IMR-90 (cell line): ENCODE data around the gene PTCD1. TPM values are rescaled to one million over a fixed set of nuclear protein-coding genes. Genes with fewer than 3 reads are reported as not detected.

Experiments
- ATAC-seq: fragments of 200-7000 bp; cut with Tn5 transposase; 2 replicates; pipeline ENCODE4 v1.9.1; 2020; ENCODE audit warnings: low read depth, mild to moderate bottlenecking, moderate library complexity
- BruUV-seq: library from RNA; stranded (reverse); fragments of 400-500 nt; replicated peaks from 2 replicates; lab custom pipeline; 2021; lab: Mats Ljungman, UMichigan
- CTCF ChIA-PET: fragments of 300-600 bp; formaldehyde crosslinking; extraction: SDS; loops from one replicate; lab custom pipeline; 2021; ENCODE audit warnings: antibody characterized with exemption; lab: Yijun Ruan, JAX
- POLR2A ChIA-PET: fragments of 300-600 bp; sonication (Branson Sonifier 250); formaldehyde crosslinking; loops from one replicate; lab custom pipeline; 2022; ENCODE audit warnings: antibody characterized with exemption; ENCODE audit not compliant: unreplicated experiment; lab: Charles Lee
- DNase-seq: peaks from one replicate; pipeline ENCODE4 v3.0.0; 2013
- H2AFZ ChIP-seq: replicated peaks from 2 replicates; pipeline ENCODE3; 2013; ENCODE audit warnings: low read length, mild to moderate bottlenecking; ENCODE audit not compliant: poor library complexity
- H2AK5ac ChIP-seq: 2 replicates; pipeline ENCODE4 v1.6.1; 2013; ENCODE audit warnings: low read depth, low read length, inconsistent platforms
- H2AK9ac ChIP-seq: replicated peaks from 2 replicates; pipeline ENCODE3; 2013; ENCODE audit warnings: mild to moderate bottlenecking, low read depth, low read length, moderate library complexity; ENCODE audit not compliant: poor library complexity
- H2BK120ac ChIP-seq: 2 replicates; pipeline ENCODE4 v1.6.1; 2013; ENCODE audit warnings: low read depth, low read length, inconsistent platforms
- H2BK15ac ChIP-seq: 3 replicates; pipeline ENCODE4 v1.6.1; 2013; ENCODE audit warnings: low read depth, low read length, inconsistent platforms
- H2BK20ac ChIP-seq: 2 replicates; pipeline ENCODE4 v1.6.1; 2013; ENCODE audit warnings: low read depth, mild to moderate bottlenecking, inconsistent platforms, low read length, moderate library complexity
- H2BK5ac ChIP-seq: 2 replicates; pipeline ENCODE4 v1.6.1; 2013; ENCODE audit warnings: mild to moderate bottlenecking, low read depth, low read length, inconsistent platforms; ENCODE audit not compliant: poor library complexity, severe bottlenecking
- H3K14ac ChIP-seq: replicated peaks from 2 replicates; pipeline ENCODE4 v1.6.1; 2013; ENCODE audit warnings: low read depth, low read length, inconsistent platforms
- H3K18ac ChIP-seq: 2 replicates; pipeline ENCODE4 v1.6.1; 2013; ENCODE audit warnings: low read depth, low read length, control low read depth
- H3K23ac ChIP-seq: 2 replicates; pipeline ENCODE4 v1.6.1; 2013; ENCODE audit warnings: low read depth, low read length, inconsistent platforms
- H3K27ac ChIP-seq: 2 replicates; pipeline ENCODE4 v1.5.1; 2013; ENCODE audit warnings: mild to moderate bottlenecking, control low read depth, low read length; ENCODE audit not compliant: insufficient read depth
- H3K27me3 ChIP-seq: 2 replicates; pipeline ENCODE4 v1.6.1; 2013; ENCODE audit warnings: low read length; ENCODE audit not compliant: control insufficient read depth, insufficient read depth
- H3K36me3 ChIP-seq: 2 replicates; pipeline ENCODE4 v1.6.1; 2013; ENCODE audit warnings: low read length, mixed read lengths; ENCODE audit not compliant: control insufficient read depth, insufficient read depth
- H3K4ac ChIP-seq: 2 replicates; pipeline ENCODE4 v1.6.1; 2013; ENCODE audit warnings: low read depth, low read length, inconsistent platforms
- H3K4me1 ChIP-seq: 2 replicates; pipeline ENCODE4 v1.6.1; 2013; ENCODE audit warnings: low read length, mixed read lengths; ENCODE audit not compliant: control insufficient read depth, insufficient read depth
- H3K4me2 ChIP-seq: 2 replicates; pipeline ENCODE4 v1.6.1; 2013; ENCODE audit warnings: low read depth, mild to moderate bottlenecking, control low read depth, low read length, moderate library complexity
- H3K4me3 ChIP-seq: 2 replicates; pipeline ENCODE4 v1.5.1; 2013; ENCODE audit warnings: low read depth, mild to moderate bottlenecking, control low read depth, low read length, moderate library complexity; ENCODE audit not compliant: insufficient read depth
- H3K56ac ChIP-seq: 2 replicates; pipeline ENCODE4 v1.6.1; 2013; ENCODE audit warnings: low read length, inconsistent platforms; ENCODE audit not compliant: insufficient read depth; ENCODE audit errors: extremely low read depth
- H3K79me1 ChIP-seq, 2 experiments: 2 replicates each; pipeline ENCODE4 v1.6.1; 2013; ENCODE audit warnings: low read length in 2 of 2, inconsistent platforms in 1 of 2, low read depth in 1 of 2
- H3K9ac ChIP-seq: 2 replicates; pipeline ENCODE4 v1.6.1; 2013; ENCODE audit warnings: low read depth, low read length, control low read depth
- H3K9me1 ChIP-seq: 2 replicates; pipeline ENCODE4 v1.6.1; 2013; ENCODE audit warnings: low read length, inconsistent platforms; ENCODE audit not compliant: insufficient read depth
- H3K9me3 ChIP-seq: 2 replicates; pipeline ENCODE4 v1.6.1; 2013; ENCODE audit warnings: low read length; ENCODE audit not compliant: control insufficient read depth, insufficient read depth
- H4K20me1 ChIP-seq: 2 replicates; pipeline ENCODE4 v1.6.1; 2013; ENCODE audit warnings: low read length, inconsistent platforms; ENCODE audit not compliant: insufficient read depth
- H4K5ac ChIP-seq: 2 replicates; pipeline ENCODE4 v1.6.1; 2013; ENCODE audit warnings: mild to moderate bottlenecking, low read depth, low read length, control low read depth
- H4K8ac ChIP-seq, 2 experiments: 2 replicates each; pipeline ENCODE4 v1.6.1; 2013; ENCODE audit warnings: low read depth in 2 of 2, low read length in 2 of 2, control low read depth in 1 of 2, inconsistent platforms in 1 of 2
- H4K91ac ChIP-seq: 2 replicates; pipeline ENCODE4 v1.6.1; 2013; ENCODE audit warnings: low read depth, low read length, inconsistent platforms; ENCODE audit not compliant: insufficient read depth
- BHLHE40 ChIP-seq: fragments of 150-350 bp; IDR thresholded peaks from 2 replicates; pipeline ENCODE4 v1.6.1; 2016; ENCODE audit warnings: mild to moderate bottlenecking, low read depth, low read length
- CEBPB ChIP-seq: IDR thresholded peaks from 2 replicates; pipeline ENCODE4 v1.6.1; 2012; ENCODE audit warnings: low read depth, low read length, improper control_type of control experiment
- CHD1 ChIP-seq: IDR thresholded peaks from 2 replicates; pipeline ENCODE4 v1.6.1; 2012; ENCODE audit warnings: low read depth, low read length, improper control_type of control experiment
- FOS ChIP-seq: fragments of 150-350 bp; IDR thresholded peaks from 2 replicates; pipeline ENCODE4 v1.6.1; 2016; ENCODE audit warnings: low read depth, low read length
- MAFK ChIP-seq: IDR thresholded peaks from 2 replicates; pipeline ENCODE4 v1.6.1; 2012; ENCODE audit warnings: low read depth, low read length, improper control_type of control experiment
- MAZ ChIP-seq: IDR thresholded peaks from 2 replicates; pipeline ENCODE4 v1.6.1; 2012; ENCODE audit warnings: low read depth, mild to moderate bottlenecking, low read length, improper control_type of control experiment, moderate library complexity, borderline replicate concordance
- NFE2L2 ChIP-seq: fragments of 150-350 bp; IDR thresholded peaks from 2 replicates; pipeline ENCODE4 v1.6.1; 2016; ENCODE audit warnings: low read depth, mild to moderate bottlenecking, low read length
- POLR2A ChIP-seq: IDR thresholded peaks from 2 replicates; pipeline ENCODE4 v1.6.1; 2012; ENCODE audit warnings: mild to moderate bottlenecking, low read depth, low read length
- RAD21 ChIP-seq: IDR thresholded peaks from 2 replicates; pipeline ENCODE4 v1.6.1; 2012; ENCODE audit warnings: low read length, improper control_type of control experiment
- RCOR1 ChIP-seq: IDR thresholded peaks from 2 replicates; pipeline ENCODE4 v1.6.1; 2012; ENCODE audit warnings: mild to moderate bottlenecking, low read length, improper control_type of control experiment; ENCODE audit not compliant: insufficient replicate concordance
- RFX5 ChIP-seq: IDR thresholded peaks from 2 replicates; pipeline ENCODE4 v1.8.0; 2012; ENCODE audit warnings: low read depth, mild to moderate bottlenecking, low read length, moderate library complexity
- SMC3 ChIP-seq: fragments of 150-350 bp; IDR thresholded peaks from 2 replicates; pipeline ENCODE4 v1.6.1; 2016; ENCODE audit warnings: low read depth, mild to moderate bottlenecking, antibody characterized with exemption, low read length, moderate library complexity
- WGBS, 2 experiments: methylation state at CpG; one replicate each; pipeline versions ENCODE4 v1.1.5 to v1.1.7; 2013; ENCODE audit warnings: missing lambda C conversion rate in 2 of 2; ENCODE audit not compliant: insufficient read length in 1 of 2; ENCODE audit errors: extremely low coverage in 2 of 2; 5-methylcytosine and 5-hydroxymethylcytosine counted together
- dilution Hi-C: fragments of 300-500 bp; cut with HindIII; formaldehyde crosslinking; loops from one replicate; pipeline ENCODE4 v1.14.3; 2018; ENCODE audit warnings: low sequenced_read_pairs; ENCODE audit not compliant: unreplicated experiment
- in situ Hi-C: fragments of 300-500 bp; cut with MboI; formaldehyde crosslinking; loops from 3 replicates; pipeline ENCODE4 v1.14.3; 2019; ENCODE audit warnings: low sequenced_read_pairs, inconsistent platforms, mixed read lengths
- intact Hi-C: fragments of 100-400 bp; cut with micrococcal nuclease; formaldehyde crosslinking; loops from 2 replicates; pipeline ENCODE4 v1.10.0; 2022
- polyA plus RNA-seq, 3 experiments: library from polyadenylated mRNA; depleted of rRNA; stranded (reverse); fragments of >200 nt; gene quantifications; 2 replicates each; pipeline ENCODE4 v1.2.3, GENCODE V29; 2012; ENCODE audit warnings: low replicate concordance in 1 of 3
- total RNA-seq: library from RNA; depleted of rRNA; stranded (reverse); fragments of >200 nt; gene quantifications from 2 replicates; pipeline ENCODE4 v1.2.3, GENCODE V29; 2012
- TF ChIP-seq, protein P1 (sequence below): fragments of 150-350 bp; IDR thresholded peaks from 2 replicates; pipeline ENCODE4 v1.6.1; 2017; ENCODE audit warnings: mild to moderate bottlenecking, antibody characterized with exemption, low read length, low read depth
- TF ChIP-seq, protein P2 (sequence below): conservative IDR thresholded peaks from 2 replicates; pipeline ENCODE4 v1.5.1; 2012; ENCODE audit warnings: mild to moderate bottlenecking, low read depth, low read length, improper control_type of control experiment
- TF ChIP-seq, protein P3 (sequence below): fragments of 150-350 bp; IDR thresholded peaks from 2 replicates; pipeline ENCODE4 v1.6.1; 2016; ENCODE audit warnings: low read depth, mild to moderate bottlenecking, low read length, moderate library complexity, borderline replicate concordance

Gene PTCD1
- total and polyA plus RNA-seq, 2 of the 4 experiments (the other 2 are of a cell fraction) = 2.2 to 4.0 TPM

GRCh38 chr7:99457650-99458493 is 19.3 kb upstream of the PTCD1 start:
- Histone ChIP-seq H2AK9ac (no peak overlapping the region), H3K27me3 (no peaks in the 10 kb centered on the region), H3K4ac (no peak overlapping the region), H2BK20ac (no peak overlapping the region), H4K5ac (no peak overlapping the region), H3K27ac (no peak overlapping the region), H3K4me2 (no peak overlapping the region), H2BK5ac (no peak overlapping the region), H4K20me1 (peaks cover 66% of the 10 kb centered on the region), H4K8ac (no peak overlapping the region), H2BK120ac (no peak overlapping the region), H3K9me3 (no peaks in the 10 kb centered on the region), H4K91ac (no peak overlapping the region), H3K9ac (no peak overlapping the region), H3K79me1 (peaks cover 19 to 78% of the 10 kb centered on the region in 2 experiments), H3K9me1 (peaks cover 3% of the 10 kb centered on the region; the same call in 1 of the 2 replicates), H3K14ac (no peak overlapping the region), H3K4me1 (no peaks in the 10 kb centered on the region), H3K18ac (no peak overlapping the region), H3K36me3 (peaks cover 68% of the 10 kb centered on the region), H2AFZ (no peak overlapping the region), H2BK15ac (no peak overlapping the region), H3K4me3 (no peak overlapping the region), H3K56ac (no peak overlapping the region), H3K23ac (no peak overlapping the region), H2AK5ac (no peak overlapping the region)
- POLR2A ChIA-PET = no interaction called here
- DNase-seq (no peak), ATAC-seq (no peak)
- in situ Hi-C loops = no loop called here
- 83% methylated on average over 14 of the region's 26 CpGs; no CpG with 5 or more reads in 1 of the 2 experiments for WGBS, 2 experiments
- TF ChIP-seq CHD1 = no peak
- TF ChIP-seq NFE2L2 = no peak
- TF ChIP-seq, protein P1, sequence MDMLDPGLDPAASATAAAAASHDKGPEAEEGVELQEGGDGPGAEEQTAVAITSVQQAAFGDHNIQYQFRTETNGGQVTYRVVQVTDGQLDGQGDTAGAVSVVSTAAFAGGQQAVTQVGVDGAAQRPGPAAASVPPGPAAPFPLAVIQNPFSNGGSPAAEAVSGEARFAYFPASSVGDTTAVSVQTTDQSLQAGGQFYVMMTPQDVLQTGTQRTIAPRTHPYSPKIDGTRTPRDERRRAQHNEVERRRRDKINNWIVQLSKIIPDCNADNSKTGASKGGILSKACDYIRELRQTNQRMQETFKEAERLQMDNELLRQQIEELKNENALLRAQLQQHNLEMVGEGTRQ = no peak
- no peak for TF ChIP-seq FOS
- TF ChIP-seq, protein P2, sequence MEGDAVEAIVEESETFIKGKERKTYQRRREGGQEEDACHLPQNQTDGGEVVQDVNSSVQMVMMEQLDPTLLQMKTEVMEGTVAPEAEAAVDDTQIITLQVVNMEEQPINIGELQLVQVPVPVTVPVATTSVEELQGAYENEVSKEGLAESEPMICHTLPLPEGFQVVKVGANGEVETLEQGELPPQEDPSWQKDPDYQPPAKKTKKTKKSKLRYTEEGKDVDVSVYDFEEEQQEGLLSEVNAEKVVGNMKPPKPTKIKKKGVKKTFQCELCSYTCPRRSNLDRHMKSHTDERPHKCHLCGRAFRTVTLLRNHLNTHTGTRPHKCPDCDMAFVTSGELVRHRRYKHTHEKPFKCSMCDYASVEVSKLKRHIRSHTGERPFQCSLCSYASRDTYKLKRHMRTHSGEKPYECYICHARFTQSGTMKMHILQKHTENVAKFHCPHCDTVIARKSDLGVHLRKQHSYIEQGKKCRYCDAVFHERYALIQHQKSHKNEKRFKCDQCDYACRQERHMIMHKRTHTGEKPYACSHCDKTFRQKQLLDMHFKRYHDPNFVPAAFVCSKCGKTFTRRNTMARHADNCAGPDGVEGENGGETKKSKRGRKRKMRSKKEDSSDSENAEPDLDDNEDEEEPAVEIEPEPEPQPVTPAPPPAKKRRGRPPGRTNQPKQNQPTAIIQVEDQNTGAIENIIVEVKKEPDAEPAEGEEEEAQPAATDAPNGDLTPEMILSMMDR = no peak
- TF ChIP-seq MAZ = no peak
- no peak for TF ChIP-seq RFX5
- no peak for TF ChIP-seq SMC3
- TF ChIP-seq RCOR1 = no peak
- no peak for TF ChIP-seq RAD21
- TF ChIP-seq, protein P3, sequence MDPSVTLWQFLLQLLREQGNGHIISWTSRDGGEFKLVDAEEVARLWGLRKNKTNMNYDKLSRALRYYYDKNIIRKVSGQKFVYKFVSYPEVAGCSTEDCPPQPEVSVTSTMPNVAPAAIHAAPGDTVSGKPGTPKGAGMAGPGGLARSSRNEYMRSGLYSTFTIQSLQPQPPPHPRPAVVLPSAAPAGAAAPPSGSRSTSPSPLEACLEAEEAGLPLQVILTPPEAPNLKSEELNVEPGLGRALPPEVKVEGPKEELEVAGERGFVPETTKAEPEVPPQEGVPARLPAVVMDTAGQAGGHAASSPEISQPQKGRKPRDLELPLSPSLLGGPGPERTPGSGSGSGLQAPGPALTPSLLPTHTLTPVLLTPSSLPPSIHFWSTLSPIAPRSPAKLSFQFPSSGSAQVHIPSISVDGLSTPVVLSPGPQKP = no peak
- no peak for TF ChIP-seq MAFK
- TF ChIP-seq BHLHE40 = no peak
- TF ChIP-seq POLR2A = no peak
- TF ChIP-seq CEBPB = no peak
- CTCF ChIA-PET = no interaction called here
- dilution Hi-C loops = no loop called here
- intact Hi-C loops = no loop called here
- no TSS peak for BruUV-seq
